Activated CD8-positive, alpha-beta T cell treated with anti-CD3 and anti-CD28 coated beads for 36 hours (primary cell): ENCODE results near the gene PSG3. TPM values are rescaled to one million over a fixed set of nuclear protein-coding genes. Genes with fewer than 3 reads are reported as not detected.
A peak's percentile ranks its signal among the peaks of the same experiment; 100 is the strongest.
"Not testable (repeated sequence)": the region's sequence is repeated elsewhere in the genome, so short reads cannot be mapped to it uniquely, and the experiment has no call there.

Experiments used
- ATAC-seq: fragments of 200-7000 bp; cut with Tn5 transposase; one replicate; pipeline ENCODE4 v1.10.0; 2021; ENCODE audit warnings: mild to moderate bottlenecking, moderate library complexity
- CTCF ChIA-PET: fragments of 350-600 bp; sonication (Branson Sonifier 250); formaldehyde crosslinking; loops from one replicate; lab custom pipeline; 2021; ENCODE audit warnings: antibody characterized with exemption; lab: Charles Lee
- POLR2A ChIA-PET: fragments of 350-600 bp; sonication (Branson Sonifier 250); formaldehyde crosslinking; loops from one replicate; lab custom pipeline; 2021; ENCODE audit warnings: antibody characterized with exemption; lab: Charles Lee
- DNase-seq: peaks from one replicate; pipeline ENCODE4 v3.0.0-alpha.2; 2020
- H3K27ac Mint-ChIP-seq: one replicate; pipeline ENCODE4 v1.8.0; 2021; ENCODE audit warnings: mild to moderate bottlenecking, mixed read lengths
- H3K27me3 Mint-ChIP-seq: one replicate; pipeline ENCODE4 v1.8.0; 2021; ENCODE audit warnings: mixed read lengths
- H3K36me3 Mint-ChIP-seq: one replicate; pipeline ENCODE4 v1.8.0; 2021; ENCODE audit warnings: low read depth, mixed read lengths
- H3K4me1 Mint-ChIP-seq: one replicate; pipeline ENCODE4 v1.8.0; 2021; ENCODE audit warnings: low read depth, mixed read lengths
- H3K4me3 Mint-ChIP-seq: one replicate; pipeline ENCODE4 v1.8.0; 2021; ENCODE audit warnings: mild to moderate bottlenecking, moderate library complexity, mixed read lengths
- H3K9me3 Mint-ChIP-seq: one replicate; pipeline ENCODE4 v1.8.0; 2021; ENCODE audit warnings: mixed read lengths
- intact Hi-C: fragments of 100-400 bp; cut with micrococcal nuclease; formaldehyde crosslinking; loops from one replicate; pipeline ENCODE4 v1.10.0; 2022
- total RNA-seq, 2 experiments: library from RNA; stranded (reverse); gene quantifications; one replicate each; pipeline ENCODE4 v1.2.3, GENCODE V29; 2021
- TF ChIP-seq, protein P1 (sequence below): fragments of 200-600 bp; IDR thresholded peaks from one replicate; pipeline ENCODE4 v1.8.0; 2022; ENCODE audit warnings: antibody characterized with exemption, mild to moderate bottlenecking

Gene PSG3
- total RNA-seq, 2 experiments from 2014 or later: not detected

DNA sequence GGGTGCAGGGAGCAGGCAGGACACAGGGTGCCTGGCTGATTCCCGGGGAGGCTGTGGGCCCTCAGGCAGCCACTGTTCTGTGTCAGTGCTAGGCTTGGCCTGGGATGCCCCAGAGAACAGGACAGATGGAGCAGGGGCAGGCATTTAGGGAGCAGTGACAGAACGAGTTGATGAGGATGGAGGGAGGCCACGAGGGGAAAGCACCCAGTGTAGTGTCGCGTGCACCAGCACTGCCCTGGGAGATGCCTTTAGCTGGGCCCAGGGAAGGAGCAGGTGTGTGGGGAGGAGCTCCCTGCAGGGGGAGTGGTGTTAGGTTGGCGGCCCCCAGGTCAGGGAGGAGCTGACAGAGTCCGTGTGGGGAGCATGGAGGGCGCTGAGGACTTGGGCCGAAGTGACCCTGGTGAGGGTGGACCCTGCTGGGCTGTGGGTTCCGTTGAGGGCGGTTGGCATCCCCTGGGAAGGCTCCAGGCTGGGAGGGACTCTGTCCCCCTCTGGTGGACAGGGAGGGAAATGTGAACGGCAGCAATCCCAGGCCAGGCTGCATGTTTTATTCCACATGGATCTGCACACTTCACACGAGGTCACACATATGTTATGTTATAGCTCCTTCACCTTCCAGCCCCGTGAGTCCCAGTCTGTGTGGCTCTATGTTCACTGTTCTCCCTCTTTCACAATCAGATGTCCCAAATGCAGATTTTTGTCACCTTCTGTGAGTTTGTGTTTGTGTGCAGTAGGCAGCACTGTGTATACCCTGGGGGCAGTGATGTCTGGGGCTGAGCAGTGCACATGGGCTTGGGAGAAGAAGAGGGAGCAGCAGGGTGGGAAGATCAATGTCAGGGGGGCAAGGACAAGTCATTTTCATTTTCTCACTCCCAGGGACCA lies 1.7 kb upstream of the PSG3 start:
- intact Hi-C loops, H3K36me3 Mint-ChIP-seq, ATAC-seq, H3K4me1 Mint-ChIP-seq, POLR2A ChIA-PET, CTCF ChIA-PET, H3K4me3 Mint-ChIP-seq, H3K27ac Mint-ChIP-seq, H3K9me3 Mint-ChIP-seq, H3K27me3 Mint-ChIP-seq: not testable (repeated sequence)
- DNase-seq: peak; percentile 19
- TF ChIP-seq, protein P1, sequence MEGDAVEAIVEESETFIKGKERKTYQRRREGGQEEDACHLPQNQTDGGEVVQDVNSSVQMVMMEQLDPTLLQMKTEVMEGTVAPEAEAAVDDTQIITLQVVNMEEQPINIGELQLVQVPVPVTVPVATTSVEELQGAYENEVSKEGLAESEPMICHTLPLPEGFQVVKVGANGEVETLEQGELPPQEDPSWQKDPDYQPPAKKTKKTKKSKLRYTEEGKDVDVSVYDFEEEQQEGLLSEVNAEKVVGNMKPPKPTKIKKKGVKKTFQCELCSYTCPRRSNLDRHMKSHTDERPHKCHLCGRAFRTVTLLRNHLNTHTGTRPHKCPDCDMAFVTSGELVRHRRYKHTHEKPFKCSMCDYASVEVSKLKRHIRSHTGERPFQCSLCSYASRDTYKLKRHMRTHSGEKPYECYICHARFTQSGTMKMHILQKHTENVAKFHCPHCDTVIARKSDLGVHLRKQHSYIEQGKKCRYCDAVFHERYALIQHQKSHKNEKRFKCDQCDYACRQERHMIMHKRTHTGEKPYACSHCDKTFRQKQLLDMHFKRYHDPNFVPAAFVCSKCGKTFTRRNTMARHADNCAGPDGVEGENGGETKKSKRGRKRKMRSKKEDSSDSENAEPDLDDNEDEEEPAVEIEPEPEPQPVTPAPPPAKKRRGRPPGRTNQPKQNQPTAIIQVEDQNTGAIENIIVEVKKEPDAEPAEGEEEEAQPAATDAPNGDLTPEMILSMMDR: peak; percentile 51

DNA sequence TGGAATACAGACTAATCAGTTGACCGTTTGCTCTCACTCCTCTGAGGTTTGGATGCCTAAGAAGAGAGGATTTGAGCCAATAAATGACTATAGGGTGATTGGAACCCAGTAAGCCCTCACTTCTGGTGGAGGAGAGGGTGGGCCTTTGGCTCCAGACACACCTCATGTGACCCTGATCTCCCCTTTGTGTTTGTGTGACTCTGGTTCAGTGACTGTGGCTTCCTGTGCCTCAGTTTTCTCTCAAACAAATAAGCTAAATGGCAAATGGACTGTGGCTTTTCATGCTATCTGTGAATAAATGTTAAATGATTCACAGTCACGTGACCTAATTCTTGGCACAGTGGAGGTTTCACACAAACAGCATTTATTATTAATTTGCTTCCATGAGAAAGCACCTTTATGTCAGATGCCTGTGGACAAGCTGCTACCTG lies 2.7 kb downstream of the PSG3 start:
- POLR2A ChIA-PET, H3K27ac Mint-ChIP-seq, ATAC-seq, H3K36me3 Mint-ChIP-seq, H3K27me3 Mint-ChIP-seq, DNase-seq, H3K4me3 Mint-ChIP-seq, CTCF ChIA-PET, H3K4me1 Mint-ChIP-seq, intact Hi-C loops, H3K9me3 Mint-ChIP-seq: not testable (repeated sequence)

DNA sequence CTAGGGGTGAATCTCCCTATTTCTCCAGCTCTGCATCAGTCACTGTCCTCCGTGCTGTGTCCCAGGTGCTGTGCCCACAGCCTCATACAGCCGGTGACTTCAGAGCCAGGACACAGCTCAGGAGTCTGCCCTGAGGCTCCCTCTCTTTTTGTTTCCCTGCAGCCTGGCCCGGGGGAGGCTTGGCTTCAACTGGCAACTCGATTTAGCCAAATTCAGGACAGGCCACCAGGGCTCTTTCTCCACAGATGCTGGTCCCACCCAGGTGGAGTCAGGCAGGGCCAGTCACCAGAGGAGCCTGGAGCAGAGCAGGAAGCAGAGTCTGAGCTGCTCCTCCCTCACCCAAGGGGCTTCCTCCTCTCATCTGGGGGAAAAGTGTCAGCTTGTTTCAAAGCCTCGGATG lies 11.9 kb downstream of the PSG3 start:
- H3K4me1 Mint-ChIP-seq, H3K4me3 Mint-ChIP-seq, ATAC-seq, DNase-seq, intact Hi-C loops, H3K9me3 Mint-ChIP-seq, H3K36me3 Mint-ChIP-seq, POLR2A ChIA-PET, H3K27ac Mint-ChIP-seq, CTCF ChIA-PET: not testable (repeated sequence)
- H3K27me3 Mint-ChIP-seq: peaks cover 22% of the 10 kb centered on the region

DNA sequence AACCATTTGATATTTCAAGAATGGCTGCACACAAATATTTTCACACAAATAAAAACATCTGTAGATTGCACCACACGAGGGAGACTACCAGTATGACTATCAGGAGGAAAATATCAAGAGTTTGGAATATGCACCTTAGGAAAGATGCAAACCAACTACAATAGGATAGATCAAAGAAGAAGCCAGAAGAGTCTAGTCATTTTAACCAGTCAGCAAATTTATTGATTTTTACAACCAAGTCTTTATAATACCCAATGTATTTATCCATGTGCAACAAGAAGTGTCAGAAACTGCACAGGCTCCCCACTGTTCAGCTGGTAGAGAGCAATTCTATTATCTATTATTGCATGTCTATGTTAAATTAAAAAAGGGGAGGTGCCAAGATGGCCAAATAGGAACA lies 26.3 kb downstream of the PSG3 start:
- intact Hi-C loops, H3K4me3 Mint-ChIP-seq, H3K9me3 Mint-ChIP-seq, H3K36me3 Mint-ChIP-seq, POLR2A ChIA-PET, CTCF ChIA-PET, H3K27ac Mint-ChIP-seq, H3K4me1 Mint-ChIP-seq, DNase-seq, ATAC-seq: not testable (repeated sequence)
- peaks cover 13% of the 10 kb centered on the region for H3K27me3 Mint-ChIP-seq

DNA sequence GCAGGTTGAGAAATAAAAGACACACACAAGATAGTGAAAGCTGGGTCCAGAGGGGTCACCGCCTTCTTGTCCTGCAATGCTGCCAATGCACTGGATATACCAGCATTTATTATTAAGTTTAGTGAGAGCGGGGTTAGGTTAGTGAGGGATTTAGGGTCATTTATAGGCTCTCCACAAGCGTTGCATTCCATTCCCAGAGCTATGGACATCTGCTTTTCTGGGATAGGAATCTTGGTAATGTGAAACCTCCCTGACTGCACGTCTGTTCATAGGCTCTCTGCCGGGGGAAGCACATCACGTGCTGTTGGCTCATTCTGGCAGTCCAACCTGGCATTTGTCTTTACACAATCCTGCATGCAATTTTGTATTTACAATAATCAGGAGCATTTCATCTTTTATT lies 27.5 kb downstream of the PSG3 start:
- H3K4me1 Mint-ChIP-seq, DNase-seq, H3K27ac Mint-ChIP-seq, POLR2A ChIA-PET, ATAC-seq, H3K9me3 Mint-ChIP-seq, CTCF ChIA-PET, H3K36me3 Mint-ChIP-seq, H3K4me3 Mint-ChIP-seq, intact Hi-C loops: not testable (repeated sequence)
- peaks cover 18% of the 10 kb centered on the region for H3K27me3 Mint-ChIP-seq

DNA sequence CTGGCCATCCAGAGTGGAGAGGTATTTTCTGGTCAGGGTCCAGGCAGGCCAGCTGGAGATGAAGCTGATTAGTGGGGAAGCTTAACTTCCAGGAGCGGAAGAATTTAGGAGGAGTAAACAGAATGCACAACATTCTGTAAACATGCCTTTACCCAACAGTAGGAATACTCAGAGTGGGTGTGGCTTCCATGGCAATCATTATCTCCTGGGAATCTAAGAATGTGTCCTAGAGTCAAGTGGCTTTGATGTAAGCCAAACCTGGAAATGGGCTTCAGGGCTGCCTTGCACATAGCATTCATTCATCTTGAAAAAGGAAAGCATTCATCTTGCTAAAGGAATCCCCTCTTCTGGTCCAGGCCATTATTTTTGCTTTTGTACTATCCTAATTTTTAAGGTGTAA lies 29.3 kb downstream of the PSG3 start:
- DNase-seq, H3K4me1 Mint-ChIP-seq, intact Hi-C loops, H3K36me3 Mint-ChIP-seq, POLR2A ChIA-PET, CTCF ChIA-PET, ATAC-seq, H3K9me3 Mint-ChIP-seq, H3K27ac Mint-ChIP-seq, H3K4me3 Mint-ChIP-seq: not testable (repeated sequence)
- peaks cover 18% of the 10 kb centered on the region for H3K27me3 Mint-ChIP-seq

DNA sequence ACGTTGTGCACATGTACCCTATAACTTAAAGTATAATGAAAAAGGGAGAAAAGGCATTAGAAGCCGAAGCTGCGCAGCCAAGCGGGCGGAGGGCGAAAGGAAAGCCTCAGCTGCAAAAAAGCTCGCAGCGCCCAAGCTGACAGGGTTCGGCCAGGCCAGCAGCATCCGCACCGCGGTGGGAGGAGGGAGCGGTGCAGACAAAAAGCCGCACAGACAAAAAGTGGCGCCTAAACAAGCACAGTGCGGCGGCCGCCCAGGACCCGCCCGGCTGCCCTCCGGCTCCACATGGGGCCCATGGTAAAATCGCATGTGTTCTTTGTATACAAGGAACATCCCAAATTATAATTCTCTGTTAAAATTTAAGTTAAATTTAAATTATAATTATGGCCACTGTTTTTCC lies 42.4 kb downstream of the PSG3 start:
- ChIA-PET CTCF (no interaction called here), POLR2A (no interaction called here)
- no peaks in the 10 kb centered on the region for H3K4me1 Mint-ChIP-seq
- no peaks in the 10 kb centered on the region for H3K9me3 Mint-ChIP-seq
- intact Hi-C loops: no loop called here
- no peak overlapping the region for H3K27ac Mint-ChIP-seq
- ATAC-seq (no peak), DNase-seq (no peak)
- peaks cover 34% of the 10 kb centered on the region for H3K27me3 Mint-ChIP-seq
- TF ChIP-seq, protein P1: no peak
- no peak overlapping the region for H3K4me3 Mint-ChIP-seq
- no peaks in the 10 kb centered on the region for H3K36me3 Mint-ChIP-seq
